Effector CD4-positive, alpha-beta T cell (primary cell): ENCODE data around the gene PDGFRA. TPM values are rescaled to one million over a fixed set of nuclear protein-coding genes. Genes with fewer than 3 reads are reported as not detected.

Experiments
- DNase-seq: peaks from one replicate; pipeline ENCODE4 v3.0.0-alpha.2; 2020
- total RNA-seq: gene quantifications from one replicate; lab custom pipeline; 2026; lab: John Stamatoyannopoulos, UW

PDGFRA gene
- total RNA-seq, result not detected

DNA sequence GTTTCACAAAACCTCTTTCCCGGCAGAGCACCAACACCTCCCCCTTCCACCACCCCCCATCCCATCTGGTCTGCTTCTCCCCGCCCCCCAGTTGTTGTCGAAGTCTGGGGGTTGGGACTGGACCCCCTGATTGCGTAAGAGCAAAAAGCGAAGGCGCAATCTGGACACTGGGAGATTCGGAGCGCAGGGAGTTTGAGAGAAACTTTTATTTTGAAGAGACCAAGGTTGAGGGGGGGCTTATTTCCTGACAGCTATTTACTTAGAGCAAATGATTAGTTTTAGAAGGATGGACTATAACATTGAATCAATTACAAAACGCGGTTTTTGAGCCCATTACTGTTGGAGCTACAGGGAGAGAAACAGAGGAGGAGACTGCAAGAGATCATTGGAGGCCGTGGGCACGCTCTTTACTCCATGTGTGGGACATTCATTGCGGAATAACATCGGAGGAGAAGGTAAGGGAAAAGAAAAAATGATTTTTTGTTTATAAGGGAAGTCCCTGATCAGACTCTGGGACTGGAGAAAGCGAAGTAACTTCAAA is at the start of gene PDGFRA:
Gene PDGFRA (plus strand): TSS at position 333 of the 541 bp plus-strand sequence. CDS start 29,476 bp downstream, outside the sequence.
- DNase-seq, result no peak

DNA sequence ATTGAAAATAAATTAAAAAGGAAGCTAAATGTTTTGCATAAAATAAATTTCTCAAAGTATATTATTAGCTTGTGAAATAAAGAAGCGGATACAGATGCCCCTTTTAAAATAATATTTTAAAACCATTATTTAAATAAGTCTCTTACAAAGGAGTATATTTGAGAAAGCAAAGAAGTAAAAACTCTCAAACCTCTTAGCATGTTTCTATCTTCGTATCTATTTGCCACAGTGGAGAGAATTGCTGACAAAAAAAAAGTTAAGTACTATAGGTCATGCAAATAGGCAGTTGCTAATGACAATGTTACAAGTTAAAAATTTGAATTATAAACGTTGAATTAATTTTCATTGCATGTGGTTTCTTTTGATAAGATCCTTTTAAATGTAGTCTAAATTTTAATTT is 44.5 kb upstream of the PDGFRA start:
- no peak for DNase-seq

DNA sequence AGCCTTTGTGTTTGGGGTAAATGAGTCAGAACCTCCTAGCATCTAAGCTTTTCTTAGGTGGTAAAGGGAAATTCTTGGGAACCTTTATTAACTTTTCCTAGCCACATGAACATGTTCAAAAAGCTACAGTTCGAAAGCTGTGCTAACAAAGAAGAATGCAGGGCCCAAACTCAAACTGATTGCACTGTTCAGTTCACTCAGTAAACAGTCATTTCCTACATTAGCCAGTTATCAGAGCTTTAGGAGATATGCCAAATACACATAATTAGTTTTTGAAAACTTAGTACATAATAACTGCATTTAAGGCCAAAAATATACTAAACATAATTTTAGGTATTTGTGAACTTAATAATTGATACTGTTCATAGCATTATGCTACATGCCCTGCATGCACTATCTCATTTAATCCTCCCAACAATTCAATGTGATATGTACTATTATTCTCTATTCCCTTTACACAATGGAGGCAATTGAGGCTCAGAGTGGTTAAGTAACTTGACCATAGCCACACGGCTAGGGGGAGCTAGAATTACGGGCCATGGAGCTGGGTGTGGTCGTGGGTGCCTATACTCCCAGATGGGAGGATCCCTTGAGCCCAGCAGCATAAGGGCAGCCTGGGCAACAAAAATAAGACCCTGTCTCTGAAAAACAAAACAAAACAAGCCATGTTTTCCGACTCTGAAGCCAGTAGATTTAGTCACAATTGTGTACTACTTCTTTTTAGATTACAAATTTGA is 43.9 kb upstream of the PDGFRA start:
- no peak for DNase-seq

DNA sequence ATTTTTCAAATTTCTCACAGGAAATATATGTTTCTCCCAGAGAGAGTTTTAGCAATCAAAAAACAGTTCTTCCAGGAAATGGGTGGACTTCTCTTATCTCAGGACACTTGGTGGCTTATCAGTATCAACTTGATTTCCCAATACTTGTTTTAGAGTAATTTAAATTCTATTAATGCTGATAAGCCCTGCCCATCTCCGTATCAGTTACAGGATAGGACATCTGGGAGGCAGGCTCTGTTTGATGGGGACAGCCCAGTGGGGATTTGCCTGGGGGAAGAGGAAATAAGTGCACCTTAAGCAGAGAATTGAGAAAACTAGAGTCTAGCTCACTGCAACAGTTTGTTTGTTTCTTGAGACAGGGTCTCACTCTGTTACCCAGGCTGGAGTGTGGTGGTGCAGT is 43.2 kb upstream of the PDGFRA start:
- DNase-seq, result no peak

DNA sequence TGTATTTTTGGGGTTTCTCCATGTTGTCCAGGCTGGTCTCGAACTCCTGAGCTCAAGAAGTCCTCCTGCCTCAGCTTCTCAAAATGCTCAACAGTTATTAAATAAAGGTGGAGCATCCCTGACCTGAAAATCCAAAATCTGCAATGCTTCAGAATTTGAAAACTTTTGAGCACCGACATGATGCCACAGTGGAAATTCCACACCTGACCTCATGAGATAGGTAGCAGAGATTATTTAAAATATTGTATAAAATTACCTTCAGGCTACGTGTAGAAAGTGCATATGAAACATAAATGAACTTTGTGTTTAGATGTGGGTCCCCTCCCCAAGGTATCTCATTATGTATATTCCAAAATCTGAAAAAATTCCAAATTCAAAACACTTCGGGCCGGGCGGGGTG is 42.7 kb upstream of the PDGFRA start:
- DNase-seq, result no peak

DNA sequence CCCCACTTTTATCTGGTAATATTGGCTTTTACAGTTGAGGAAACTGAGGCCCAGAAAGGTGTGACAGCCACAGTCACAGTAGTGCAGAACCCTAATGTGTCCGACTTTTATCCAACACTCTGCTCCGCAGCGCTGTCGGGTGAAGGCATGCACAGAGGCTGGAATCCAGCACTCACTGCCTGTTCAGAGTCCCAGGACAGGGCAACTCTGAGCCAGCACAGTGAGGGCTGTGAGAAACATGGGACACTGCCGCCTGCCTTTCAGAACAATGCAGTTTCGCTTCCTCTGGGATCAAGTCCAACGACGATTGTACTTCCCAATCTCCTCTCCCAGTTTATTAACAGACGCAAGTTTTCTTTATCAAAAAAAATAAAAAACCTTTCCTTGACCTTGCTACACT is 41.9 kb upstream of the PDGFRA start:
- no peak for DNase-seq

DNA sequence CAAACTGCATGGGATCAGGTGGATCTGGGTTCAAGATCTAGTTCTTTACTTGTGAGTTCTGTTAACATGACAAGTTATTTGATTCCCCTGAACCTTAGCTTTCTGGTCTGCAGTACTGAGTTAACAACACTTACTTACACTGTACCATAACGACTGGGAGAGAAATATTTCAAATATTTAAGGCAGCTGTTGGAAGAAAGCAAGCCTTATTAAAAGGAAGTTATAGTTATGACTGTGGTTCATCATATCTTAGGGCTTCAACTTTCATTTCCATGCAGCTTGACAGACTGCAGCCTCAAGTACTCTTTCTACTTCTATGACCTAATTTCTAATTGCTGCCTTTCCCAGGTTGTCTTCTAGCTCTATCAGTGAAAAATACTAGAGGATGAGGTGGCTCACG is 40.0 kb upstream of the PDGFRA start:
- DNase-seq, result no peak

DNA sequence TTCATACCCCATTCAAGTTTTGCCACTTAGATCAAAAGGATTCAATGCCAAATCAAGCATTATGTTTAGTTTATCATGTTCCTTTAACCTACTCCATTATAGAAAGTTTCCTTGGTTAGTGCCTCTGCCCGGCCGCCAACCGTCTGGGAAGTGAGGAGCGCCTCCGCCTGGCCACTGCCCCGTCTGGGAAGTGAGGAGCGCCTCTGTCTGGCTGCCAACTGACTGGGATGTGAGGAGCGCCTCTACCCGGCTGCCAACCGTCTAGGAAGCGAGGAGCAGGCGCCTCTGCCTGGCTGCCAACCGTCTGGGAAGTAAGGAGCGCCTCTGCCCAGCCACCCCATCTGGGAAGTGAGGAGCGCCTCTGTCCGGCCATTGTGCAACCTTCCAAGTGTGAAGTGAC is 36.3 kb upstream of the PDGFRA start:
- DNase-seq, result no peak

DNA sequence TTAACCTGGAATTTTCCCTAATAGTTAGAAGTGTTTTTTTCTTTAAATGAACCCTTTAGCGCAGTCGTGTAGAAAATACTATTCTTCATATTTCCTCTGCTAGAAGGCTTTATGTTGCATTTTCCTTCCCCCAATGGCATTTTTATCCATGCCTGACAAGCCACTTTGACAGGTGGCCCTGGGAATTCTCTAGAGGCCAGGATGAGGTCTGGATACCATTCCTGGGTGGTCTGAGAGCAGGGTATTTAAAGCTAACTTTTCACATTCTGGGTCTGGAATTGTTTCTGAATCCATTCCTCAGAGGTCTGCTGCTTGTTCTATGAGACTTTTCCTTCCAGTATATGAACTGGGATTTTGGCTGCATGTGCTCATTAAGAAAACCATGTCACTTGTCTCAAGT is 31.2 kb upstream of the PDGFRA start:
- DNase-seq, result no peak

DNA sequence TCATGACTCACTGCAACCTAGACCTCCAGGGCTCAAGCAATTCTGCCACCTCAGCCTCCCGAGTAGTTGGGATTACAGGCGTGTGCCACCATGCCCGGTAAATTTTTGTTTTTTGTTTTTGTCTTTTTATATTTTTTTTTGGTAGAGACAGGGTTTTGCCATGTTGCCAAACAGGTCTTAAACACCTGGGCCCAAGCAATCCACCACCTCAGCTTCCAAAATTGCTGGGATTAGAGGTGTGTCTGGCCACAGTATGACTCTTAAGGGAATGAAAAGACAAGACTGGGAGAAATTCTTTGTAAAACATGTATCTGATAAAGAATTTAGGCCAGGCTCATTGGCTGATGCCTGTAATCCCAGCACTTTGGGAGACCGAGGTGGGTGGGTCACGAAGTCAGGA is 29.2 kb upstream of the PDGFRA start:
- DNase-seq, result no peak

DNA sequence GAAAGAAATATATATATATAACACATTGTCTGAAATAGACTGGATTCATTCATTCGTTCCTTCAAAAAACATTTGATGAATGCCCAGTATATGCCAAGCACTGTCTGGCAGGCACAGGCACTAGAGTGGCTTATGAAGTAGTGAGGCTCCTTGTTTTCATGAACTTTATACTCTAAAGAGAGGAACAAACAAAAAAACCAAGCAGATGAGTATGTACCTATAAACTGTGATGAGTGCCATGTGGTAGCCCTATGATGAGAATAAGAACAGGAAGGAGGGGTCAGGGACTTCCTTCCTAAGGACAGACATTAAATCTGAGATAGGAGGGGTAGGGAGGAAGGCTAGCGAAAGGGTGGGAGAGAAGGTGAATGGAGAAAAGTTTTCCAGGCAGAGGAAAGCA is 19.5 kb upstream of the PDGFRA start:
- no peak for DNase-seq

DNA sequence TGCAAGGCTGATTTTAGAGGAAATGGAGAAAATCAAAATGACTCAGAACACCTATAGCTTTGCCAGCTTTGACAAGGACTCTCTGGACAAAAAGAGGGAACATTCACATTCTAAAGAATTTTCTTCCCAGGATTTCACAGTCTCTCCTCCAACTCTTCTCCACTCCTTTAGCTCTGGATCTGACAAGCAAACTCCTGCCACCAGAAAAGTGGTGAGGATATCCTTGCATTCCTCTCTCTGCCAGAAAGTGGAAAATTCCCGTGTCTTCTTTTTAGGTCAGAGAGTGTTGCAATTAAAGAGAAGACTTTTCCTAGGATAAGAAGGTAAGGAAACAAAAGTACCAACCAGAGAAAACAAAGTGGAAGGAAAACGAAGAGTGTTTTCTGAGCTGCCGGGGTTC is 16.1 kb upstream of the PDGFRA start:
- no peak for DNase-seq

DNA sequence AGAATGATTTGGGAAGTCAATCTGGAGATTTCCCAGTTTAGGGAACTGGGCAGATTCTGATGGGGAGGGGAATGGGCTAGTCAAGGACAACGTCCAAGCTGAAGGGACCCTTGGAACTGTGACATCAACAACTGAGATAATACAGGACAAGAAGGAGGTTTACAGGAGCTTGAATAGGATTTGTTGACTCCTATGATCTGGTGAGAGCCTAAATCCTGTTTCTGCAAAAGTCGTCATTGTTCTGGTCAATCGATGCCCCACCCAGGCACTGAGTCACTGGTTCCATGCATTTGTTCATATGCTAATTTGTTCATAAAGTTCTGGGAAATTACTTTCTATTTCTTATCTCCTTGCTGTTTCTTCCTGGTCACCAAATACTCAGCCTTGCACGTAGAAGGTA is 15.3 kb upstream of the PDGFRA start:
- DNase-seq, result no peak

DNA sequence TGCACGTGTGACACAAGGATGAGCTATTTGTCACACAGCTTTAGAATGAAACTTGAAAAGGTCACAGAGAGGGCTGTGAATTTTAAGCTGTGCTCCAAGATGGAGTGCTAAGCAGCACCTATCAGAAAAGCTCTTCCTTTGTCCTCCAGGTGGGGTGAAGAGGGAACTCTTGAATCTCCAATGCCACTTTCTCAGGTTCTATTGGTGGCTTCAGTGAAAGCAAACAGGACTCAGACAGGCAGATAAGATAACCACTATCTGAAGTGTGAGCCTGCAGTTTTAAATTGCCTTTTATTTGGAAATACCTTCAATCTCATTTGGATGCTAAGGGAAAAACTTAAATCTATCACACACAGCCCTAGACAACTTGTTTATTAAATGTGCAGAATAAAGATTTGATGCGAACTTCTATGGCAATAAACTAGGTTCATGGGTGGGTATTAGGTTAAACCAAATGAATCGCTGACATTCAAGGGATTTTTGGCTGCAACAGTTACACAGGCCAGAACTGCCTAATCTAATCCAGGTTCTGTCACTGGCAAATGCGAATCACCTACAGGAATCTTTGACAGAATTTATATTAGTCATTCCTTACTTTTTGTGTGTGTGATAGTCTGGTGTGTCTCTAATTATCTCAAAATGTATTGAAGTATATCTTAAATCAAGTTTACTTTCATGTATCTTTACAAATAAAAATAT is 13.6 kb upstream of the PDGFRA start:
- DNase-seq, result no peak

DNA sequence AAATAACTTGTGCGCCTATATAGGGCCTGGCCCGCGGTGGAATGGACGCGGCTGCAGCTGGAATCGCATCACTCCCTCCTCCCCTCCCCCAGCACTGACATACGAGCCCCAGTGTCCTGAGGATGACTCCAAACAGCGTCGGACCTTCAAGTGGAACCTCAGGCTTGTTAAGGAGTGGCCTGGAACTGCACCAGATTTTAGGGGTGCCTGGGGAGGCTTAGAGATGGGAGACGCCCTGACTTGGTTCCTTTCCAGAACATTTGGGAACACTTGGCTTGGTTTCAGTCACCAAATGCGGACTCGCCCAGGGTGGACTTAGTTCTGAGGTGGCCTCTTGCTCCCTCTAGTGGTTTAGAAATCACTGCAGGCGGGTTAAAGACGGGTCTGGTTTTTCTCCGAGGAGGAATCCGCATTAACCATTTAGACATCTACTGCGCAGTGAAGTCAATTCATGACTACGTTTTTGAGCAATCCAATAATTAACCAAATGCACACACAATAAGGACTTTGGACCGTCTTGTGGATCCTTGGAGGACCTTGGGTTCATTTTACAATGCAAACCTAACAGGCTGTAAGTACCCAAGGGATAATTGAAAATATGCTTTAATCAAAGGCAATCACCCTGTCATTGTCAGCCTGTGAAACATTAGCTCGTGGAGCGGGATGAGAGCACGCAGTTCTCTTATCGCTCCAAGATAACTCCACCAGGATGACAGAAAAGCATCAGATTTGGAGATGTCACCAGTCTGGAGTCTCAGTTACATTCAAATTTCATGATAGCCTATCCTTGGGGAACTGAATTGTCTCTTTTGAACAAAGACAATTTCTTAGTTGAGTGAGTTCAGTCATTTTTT is 11.2 kb upstream of the PDGFRA start:
- DNase-seq, result peak; percentile 41

DNA sequence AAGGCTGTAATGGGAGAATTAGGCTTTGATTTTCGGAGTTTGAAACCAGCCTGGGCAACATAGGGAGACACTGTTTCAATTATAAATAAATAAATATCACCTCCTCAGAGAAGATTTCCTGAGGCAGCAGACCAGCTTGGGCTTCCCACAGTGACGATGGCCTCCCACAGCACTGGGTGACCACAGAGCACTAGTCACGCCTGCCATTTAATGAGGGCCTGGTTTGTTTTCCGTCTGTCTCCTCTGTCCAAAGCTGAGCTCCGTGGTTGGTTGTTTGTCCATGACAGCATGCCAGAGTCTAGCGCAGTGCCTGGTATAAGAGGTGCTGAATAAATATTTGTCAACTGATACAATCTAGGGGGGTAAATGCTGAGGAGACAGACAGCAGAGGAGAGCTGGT is 10.4 kb upstream of the PDGFRA start:
- DNase-seq, result no peak

DNA sequence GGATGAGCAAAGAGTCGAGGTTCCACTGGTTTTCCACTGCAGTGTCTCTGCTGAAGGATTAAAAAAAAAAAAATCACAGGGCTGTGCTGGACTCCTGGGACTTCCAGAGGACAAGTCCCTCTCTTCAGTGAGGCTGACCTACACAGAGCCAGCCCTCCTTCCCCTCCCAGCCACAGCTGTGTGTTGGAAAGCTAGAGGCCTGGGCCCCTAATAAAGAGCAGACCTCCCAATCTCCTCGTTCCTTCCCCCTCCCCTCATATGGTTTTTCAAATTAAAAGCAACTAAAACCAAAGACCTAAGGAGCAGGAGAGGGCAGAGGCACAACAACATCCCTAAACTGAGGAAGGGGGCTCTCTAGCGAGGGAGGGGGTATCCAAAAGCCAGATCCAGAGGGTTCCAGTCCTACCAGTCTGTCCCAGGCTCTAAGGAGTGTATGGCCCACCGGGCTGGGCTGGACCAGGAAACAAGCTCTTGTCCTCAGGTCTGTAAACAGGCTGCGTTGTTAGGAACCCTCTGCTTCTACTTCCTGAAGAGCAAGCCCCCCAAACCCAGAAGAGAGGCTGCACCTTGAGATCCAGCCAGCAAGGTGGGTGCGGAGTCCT is 4.0 kb upstream of the PDGFRA start:
- no peak for DNase-seq

DNA sequence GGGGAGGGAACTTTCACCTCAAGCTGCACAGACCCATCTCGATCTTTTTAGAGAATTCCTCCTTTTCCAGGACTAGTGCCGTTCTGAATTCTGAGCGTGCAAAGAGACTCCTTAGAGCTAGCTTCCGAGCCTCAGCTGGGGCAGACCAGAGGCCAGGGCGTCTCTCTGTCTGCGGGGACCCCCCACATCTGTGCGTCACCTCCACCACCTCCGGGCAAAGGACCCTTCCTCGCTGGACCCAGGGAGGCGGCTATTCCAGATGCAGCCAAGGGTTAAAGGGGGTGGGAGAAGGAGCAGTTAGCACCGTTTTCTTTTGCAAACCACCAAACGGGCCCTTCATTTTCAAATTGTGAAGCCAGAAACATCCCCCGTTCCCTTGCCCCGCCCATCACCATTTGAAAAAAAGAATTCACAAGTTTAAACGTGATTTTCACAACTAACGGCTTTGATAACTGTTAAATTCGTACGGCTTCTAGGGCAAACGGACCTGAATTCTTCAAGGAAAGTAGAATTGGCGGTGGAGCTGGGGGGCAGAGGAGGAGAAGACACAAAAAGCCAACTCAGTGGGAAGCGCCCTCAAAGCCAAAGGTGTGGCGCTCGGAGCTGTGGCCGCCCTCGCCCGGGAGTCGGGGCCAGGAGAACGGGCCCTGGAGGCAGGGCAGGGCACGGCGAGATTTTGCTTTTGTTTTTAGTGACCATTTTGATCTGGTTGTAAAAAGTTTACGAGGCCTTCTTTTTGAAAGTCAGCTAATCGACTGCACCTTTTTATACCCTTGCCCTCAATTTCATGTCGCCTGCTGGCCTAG is 3.3 kb upstream of the PDGFRA start:
- DNase-seq, result no peak

DNA sequence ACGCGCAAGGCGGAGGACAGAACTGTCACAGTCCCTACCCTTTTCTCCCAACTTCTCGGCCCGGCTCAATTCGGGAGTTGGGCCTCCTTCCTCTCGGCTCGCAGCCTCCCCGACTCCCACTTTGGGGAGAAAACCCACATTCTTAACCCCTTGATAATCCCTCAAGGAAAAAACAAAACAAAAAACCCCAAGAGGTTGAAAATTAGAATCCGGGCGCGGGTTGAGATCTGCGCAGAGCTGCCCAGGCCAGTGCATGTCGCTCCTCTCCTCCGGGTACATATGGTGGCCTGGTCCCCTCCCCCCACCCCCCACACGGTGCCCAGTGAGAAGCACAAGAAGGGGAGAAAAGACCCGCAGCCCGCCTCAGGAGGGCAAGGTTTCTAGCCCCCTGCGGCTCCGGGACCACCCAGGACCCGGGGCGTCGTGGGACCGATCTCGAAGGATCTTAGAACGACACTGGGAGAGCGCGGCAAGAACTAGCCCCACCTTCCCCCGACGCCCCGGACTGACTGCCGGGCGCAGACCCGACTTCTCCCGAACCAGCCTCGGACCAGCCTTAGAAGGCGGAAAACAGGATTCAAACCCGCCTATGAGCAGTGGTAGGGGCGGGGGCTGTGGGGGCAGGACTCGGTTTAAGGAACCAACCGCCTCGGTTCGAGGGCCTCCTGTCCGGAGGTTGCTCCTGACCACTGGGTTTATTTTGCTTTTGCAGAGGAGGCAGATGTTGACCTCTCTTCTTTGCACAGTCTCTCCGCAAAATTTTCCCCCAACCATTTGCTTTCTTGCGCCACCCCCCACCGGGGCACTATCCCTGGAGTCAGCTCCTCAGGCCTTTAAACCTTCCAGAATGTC is 2.5 kb upstream of the PDGFRA start:
- no peak for DNase-seq

DNA sequence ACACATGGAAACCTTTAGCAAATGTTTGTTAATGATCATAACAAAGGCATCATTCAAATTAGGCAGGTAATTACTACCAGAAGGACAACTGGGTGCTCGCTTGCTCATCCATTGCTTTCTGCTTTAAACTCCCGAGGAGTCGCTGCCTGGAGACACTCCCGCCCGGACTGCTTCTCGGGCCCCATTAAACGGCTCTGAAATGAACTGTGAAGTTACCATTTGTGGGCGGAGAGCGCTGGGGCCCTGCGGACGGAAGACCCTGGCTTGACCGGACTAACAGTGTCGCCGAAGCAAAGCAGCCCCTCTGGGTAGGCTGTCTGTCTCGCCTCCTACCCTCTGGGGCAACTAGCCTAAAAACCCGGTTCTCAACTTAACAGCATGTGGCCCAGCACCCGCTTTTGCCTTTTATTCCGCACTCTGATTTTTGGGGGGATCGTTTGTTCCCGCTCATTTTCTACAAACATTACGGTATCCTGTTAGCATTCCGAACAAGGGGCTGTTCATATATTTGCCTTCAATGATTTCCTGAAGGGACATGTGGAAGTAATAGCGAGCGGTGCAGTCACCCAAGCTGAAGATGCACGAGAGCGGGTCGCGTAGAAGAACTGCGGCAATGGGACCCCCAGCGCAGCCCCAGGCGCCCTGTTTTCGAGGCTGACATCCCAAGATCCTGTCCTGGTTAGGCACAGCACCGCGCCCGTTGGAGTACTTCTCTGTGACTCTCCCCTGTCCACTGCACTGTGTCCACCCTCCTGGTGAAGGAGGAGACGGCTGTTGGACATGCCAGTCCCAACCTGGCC is 1.6 kb upstream of the PDGFRA start:
- no peak for DNase-seq
